Glutamatergic neuron (in vitro differentiated cells): Measurements from ENCODE around the gene ABLIM1. TPM values are rescaled to one million over a fixed set of nuclear protein-coding genes. Genes with fewer than 3 reads are reported as not detected.

Experiments used
- DNase-seq: peaks from one replicate; pipeline ENCODE4 v3.0.0; 2022
- H3K27ac Mint-ChIP-seq: one replicate; pipeline ENCODE4 v1.8.0; 2020; ENCODE audit warnings: mild to moderate bottlenecking, mixed read lengths, inconsistent platforms; ENCODE audit not compliant: unreplicated experiment
- H3K27me3 Mint-ChIP-seq: one replicate; pipeline ENCODE4 v1.8.0; 2020; ENCODE audit warnings: mild to moderate bottlenecking, moderate library complexity, mixed read lengths, inconsistent platforms; ENCODE audit not compliant: unreplicated experiment
- H3K36me3 Mint-ChIP-seq: one replicate; pipeline ENCODE4 v1.8.0; 2020; ENCODE audit warnings: mild to moderate bottlenecking, mixed read lengths, inconsistent platforms; ENCODE audit not compliant: unreplicated experiment
- H3K4me1 Mint-ChIP-seq: one replicate; pipeline ENCODE4 v1.8.0; 2020; ENCODE audit warnings: mild to moderate bottlenecking, low read depth, mixed read lengths, inconsistent platforms; ENCODE audit not compliant: unreplicated experiment
- H3K4me3 Mint-ChIP-seq: one replicate; pipeline ENCODE4 v1.8.0; 2020; ENCODE audit warnings: mild to moderate bottlenecking, mixed read lengths, inconsistent platforms; ENCODE audit not compliant: unreplicated experiment
- H3K9me3 Mint-ChIP-seq: one replicate; pipeline ENCODE4 v1.8.0; 2020; ENCODE audit warnings: mild to moderate bottlenecking, moderate library complexity, mixed read lengths, inconsistent platforms; ENCODE audit not compliant: unreplicated experiment
- total RNA-seq: library from RNA; stranded (reverse); fragmentation: NEBNext Ultra II Directional; extraction: Animal tissue kit (Norgen Biotek cat#: 25700); gene quantifications from one replicate; pipeline ENCODE4 v1.2.1, GENCODE V29; 2021; ENCODE audit not compliant: unreplicated experiment
- TF ChIP-seq, protein P1 (sequence below): fragments of 200-600 bp; sonication (generic); IDR thresholded peaks from one replicate; pipeline ENCODE4 v1.5.0; 2021; ENCODE audit not compliant: partially characterized antibody, unreplicated experiment

ABLIM1 gene
- total RNA-seq, 1 donor from 2014 or later, result 25.7 TPM

DNA sequence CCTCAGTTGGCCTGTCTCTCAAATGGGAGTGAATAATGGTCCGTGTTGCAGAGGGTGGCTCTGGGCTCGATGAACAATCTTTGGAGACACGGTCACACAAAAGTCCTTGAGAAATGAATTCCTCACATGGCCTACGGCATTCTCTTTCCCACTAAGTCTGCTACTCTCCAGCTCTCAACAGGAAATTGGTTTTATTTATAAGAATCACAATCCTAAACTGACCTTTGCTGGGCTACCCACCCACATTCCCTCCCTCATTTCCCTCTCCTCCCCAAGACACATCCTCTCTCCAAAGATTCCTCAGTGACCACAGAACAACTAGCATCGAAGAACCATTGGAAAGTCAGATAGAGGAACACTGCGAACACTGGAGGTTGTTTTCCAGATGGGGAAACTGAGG is 258.5 kb downstream of the ABLIM1 start:
- H3K27me3 Mint-ChIP-seq, result peaks cover 7% of the 10 kb centered on the region
- peaks cover 5% of the 10 kb centered on the region for H3K4me1 Mint-ChIP-seq
- H3K9me3 Mint-ChIP-seq, result peaks cover 5% of the 10 kb centered on the region
- H3K36me3 Mint-ChIP-seq, result no peaks in the 10 kb centered on the region
- no peak overlapping the region for H3K27ac Mint-ChIP-seq
- H3K4me3 Mint-ChIP-seq, result no peak overlapping the region
- TF ChIP-seq, protein P1, sequence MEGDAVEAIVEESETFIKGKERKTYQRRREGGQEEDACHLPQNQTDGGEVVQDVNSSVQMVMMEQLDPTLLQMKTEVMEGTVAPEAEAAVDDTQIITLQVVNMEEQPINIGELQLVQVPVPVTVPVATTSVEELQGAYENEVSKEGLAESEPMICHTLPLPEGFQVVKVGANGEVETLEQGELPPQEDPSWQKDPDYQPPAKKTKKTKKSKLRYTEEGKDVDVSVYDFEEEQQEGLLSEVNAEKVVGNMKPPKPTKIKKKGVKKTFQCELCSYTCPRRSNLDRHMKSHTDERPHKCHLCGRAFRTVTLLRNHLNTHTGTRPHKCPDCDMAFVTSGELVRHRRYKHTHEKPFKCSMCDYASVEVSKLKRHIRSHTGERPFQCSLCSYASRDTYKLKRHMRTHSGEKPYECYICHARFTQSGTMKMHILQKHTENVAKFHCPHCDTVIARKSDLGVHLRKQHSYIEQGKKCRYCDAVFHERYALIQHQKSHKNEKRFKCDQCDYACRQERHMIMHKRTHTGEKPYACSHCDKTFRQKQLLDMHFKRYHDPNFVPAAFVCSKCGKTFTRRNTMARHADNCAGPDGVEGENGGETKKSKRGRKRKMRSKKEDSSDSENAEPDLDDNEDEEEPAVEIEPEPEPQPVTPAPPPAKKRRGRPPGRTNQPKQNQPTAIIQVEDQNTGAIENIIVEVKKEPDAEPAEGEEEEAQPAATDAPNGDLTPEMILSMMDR, result no peak
- DNase-seq, result no peak

DNA sequence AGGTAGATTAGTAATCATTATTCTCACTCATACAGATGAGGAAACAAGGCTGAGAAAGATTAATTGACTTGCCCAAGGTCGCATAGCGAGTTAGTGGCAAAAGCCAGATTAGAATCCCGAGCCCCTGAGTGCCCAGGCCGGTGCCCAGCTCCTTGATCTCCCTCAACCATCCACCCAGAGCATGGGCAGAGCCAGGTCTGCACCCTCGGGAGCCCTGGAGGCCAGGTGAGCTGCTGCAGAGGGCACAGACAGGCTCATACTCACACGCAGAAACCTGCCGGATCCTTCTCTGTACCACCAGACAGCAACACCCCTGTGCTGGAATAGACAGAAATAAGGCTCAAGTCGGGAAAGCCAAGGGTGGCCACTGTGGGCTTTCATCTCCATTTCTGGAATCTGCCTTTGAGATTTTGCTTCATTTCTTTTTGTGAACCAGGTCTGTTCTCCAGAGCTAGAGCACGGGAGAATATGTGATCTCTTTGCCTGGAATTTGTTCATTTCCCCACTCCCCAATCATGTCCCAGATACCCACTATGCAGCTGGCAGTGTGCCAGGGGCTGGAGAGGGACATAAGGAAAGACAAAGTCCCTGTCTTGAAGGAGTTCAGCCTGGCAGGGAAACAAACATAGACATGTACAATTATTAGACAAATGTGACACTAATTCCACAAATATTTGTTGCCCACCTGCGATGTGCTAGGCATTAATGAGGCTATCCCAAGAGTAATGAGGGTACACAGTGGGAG is 259.3 kb downstream of the ABLIM1 start:
- TF ChIP-seq, protein P1, result no peak
- H3K4me1 Mint-ChIP-seq, result peaks cover 5% of the 10 kb centered on the region
- H3K27me3 Mint-ChIP-seq, result peaks cover 7% of the 10 kb centered on the region
- no peak overlapping the region for H3K27ac Mint-ChIP-seq
- H3K4me3 Mint-ChIP-seq, result no peak overlapping the region
- DNase-seq, result no peak
- H3K9me3 Mint-ChIP-seq, result peaks cover 5% of the 10 kb centered on the region
- no peaks in the 10 kb centered on the region for H3K36me3 Mint-ChIP-seq

DNA sequence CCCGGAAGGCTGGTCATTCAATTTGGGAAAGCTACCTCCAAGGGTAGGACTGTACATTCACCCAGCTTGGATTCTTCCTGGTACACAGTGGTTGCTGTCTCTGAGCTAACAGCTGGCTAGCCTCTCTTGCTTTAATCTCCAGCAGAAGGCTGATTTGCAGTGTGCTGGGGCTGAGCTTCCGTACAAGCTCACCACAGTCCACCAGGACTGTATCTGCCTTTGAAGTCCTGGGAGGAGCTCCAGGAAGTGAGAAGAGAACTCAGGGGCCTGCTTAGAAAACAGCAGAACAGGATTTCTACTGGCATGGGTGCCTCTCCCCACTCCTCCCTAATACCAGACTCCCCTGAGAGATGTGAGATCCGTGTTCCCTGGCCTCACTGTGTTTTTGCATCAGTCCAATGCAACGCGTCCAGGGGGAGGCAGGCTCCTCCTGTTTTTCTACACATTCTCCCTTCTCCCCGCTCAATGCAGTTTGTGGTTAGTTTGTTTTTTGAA is 260.4 kb downstream of the ABLIM1 start:
- Mint-ChIP-seq H3K27me3 (peaks cover 3% of the 10 kb centered on the region), H3K4me1 (peaks cover 2% of the 10 kb centered on the region), H3K4me3 (no peak overlapping the region), H3K36me3 (no peaks in the 10 kb centered on the region), H3K9me3 (peaks cover 3% of the 10 kb centered on the region), H3K27ac (no peak overlapping the region)
- no peak for DNase-seq
- TF ChIP-seq, protein P1, result no peak

DNA sequence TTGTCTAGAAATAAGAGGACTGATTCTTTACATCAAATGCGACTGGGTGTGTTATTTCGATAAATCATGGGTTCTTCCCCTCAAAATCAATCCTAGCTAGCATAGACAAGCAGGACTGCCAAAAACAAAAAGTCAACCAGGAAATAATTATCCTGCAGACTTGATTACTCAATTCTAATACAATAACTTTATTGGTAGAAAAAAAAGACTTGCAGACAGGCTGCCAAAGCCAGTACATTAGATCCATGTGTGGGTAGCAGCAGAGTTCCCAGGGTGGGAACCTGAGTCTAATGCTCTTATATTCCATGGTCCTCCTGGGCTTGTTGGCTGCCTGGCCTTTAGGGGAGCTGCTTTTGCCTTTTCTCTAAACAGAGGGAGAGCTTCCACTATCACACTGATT is 261.6 kb downstream of the ABLIM1 start:
- H3K36me3 Mint-ChIP-seq, result no peaks in the 10 kb centered on the region
- H3K27ac Mint-ChIP-seq, result no peak overlapping the region
- H3K9me3 Mint-ChIP-seq, result no peaks in the 10 kb centered on the region
- TF ChIP-seq, protein P1, result no peak
- H3K27me3 Mint-ChIP-seq, result peaks cover 3% of the 10 kb centered on the region
- no peak overlapping the region for H3K4me3 Mint-ChIP-seq
- H3K4me1 Mint-ChIP-seq, result no peaks in the 10 kb centered on the region
- DNase-seq, result no peak

DNA sequence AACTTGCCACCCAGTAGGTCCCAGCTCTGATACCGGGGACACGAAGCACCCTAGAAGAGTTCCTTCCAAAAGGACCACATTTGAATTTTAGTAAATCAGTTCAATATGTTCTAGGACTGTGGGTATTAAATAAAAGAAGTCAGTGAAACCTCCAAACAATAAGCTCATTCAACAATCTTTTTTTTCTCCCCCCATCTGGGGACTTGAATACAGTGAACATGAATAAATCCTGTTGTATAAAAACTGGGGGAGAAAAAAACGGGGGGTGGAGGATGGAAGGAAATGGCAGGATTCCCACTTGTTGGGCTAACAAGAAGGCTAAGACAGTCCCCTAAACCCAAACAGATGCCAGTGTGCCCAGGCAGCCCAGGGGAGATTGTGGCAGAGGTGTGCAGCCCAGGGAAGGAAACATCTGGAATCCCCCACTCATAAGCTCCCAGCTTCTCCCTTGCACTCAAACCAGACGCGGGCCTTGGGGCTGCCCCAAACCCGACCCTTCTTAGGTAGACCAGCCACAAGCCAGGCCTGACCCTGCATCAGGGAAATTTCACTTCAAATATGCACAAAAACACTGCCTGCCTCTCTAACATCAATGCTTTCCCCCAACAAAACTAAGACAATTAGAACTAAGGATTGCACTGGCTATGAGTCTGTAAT is 262.6 kb downstream of the ABLIM1 start:
- peaks cover 3% of the 10 kb centered on the region for H3K27me3 Mint-ChIP-seq
- H3K27ac Mint-ChIP-seq, result no peak overlapping the region
- no peaks in the 10 kb centered on the region for H3K4me1 Mint-ChIP-seq
- no peak overlapping the region for H3K4me3 Mint-ChIP-seq
- DNase-seq, result no peak
- no peaks in the 10 kb centered on the region for H3K36me3 Mint-ChIP-seq
- TF ChIP-seq, protein P1, result no peak
- H3K9me3 Mint-ChIP-seq, result no peaks in the 10 kb centered on the region
